GM19467 (cell line): ENCODE results near the gene MS4A10.

Source experiments
- ATAC-seq: cut with Tn5 transposase; IDR thresholded peaks from one replicate; pipeline ENCODE4 v1.9.1; 2021; ENCODE audit warnings: mild to moderate bottlenecking, moderate library complexity; ENCODE audit not compliant: unreplicated experiment

The MS4A10 gene

DNA sequence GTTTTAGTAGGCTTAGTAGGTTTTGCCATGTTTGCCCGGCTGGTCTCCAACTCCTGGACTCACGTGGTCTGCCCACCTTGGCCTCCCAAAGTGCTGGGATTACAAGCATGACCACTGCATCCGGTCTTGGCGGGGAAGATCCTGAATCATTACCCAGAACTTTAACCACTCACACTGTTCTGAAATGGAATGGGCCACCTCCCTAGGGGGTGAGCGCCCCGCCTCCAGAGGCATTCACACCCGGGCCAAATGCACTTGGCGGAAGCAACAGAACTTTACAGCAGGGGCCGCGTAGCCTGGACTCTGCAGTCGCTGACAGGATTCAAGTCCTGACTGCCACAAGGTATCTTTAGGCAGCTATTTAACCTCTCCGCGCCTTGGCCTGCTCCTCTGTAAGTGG is 62.1 kb downstream of the MS4A10 start:
- no peak for ATAC-seq

- ATAC-seq, result no peak
These were observed 62.8 kb downstream of the MS4A10 start for GRCh38 chr11:60847896-60848295.

GRCh38 chr11:60848714-60849151 is 63.6 kb downstream of the MS4A10 start:
- no peak for ATAC-seq

DNA sequence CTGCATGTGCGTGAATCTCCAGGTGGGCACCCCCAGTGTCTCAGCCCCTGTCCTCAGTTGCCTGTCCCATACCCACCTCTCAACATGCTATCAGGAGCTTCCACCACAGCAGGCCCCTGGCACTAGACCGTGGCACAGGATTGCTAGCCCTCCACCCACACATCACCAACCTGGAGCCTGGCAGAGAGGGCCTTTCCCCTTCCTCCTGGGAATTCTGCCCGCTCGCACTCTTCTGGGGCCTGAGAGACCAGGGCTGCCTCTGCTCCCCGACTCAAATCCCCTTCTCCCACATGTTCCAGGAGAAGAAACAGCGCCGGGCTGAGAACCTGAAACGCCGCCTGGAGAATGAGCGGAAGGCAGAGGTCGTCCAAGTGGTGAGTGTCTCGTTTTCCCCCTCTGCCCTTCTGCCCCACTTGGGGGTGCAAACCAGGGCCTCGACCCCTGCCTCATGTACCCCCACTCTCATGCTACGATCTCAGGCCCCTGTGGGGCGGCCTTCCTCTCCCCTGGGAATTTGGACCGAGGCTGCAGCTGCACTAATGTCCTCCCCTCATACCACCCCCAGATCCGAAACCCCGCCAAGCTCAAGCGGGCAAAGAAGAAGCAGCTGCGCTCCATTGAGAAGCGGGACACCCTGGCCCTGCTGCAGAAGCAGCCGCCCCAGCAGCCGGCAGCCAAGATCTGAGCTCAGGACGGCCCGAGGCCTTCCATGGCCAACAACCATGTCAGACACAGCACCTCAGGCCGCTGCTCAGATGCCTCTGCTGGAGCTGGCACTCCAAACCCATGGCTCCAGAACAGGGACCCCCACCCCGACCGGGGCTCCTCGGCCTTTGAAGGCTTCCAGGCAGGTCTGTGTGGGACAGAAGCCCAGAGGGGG is 64.7 kb downstream of the MS4A10 start:
- ATAC-seq, result no peak
